D341Med (cell line): ENCODE measurements around the gene ANKDD1B.
"Not testable (repeated sequence)": the region's sequence is repeated elsewhere in the genome, so short reads cannot be mapped to it uniquely, and the experiment has no call there.

Experiments
- DNase-seq: peaks from one replicate; pipeline ENCODE4 v3.0.0; 2012; ENCODE audit warnings: low spot score

Gene ANKDD1B

DNA sequence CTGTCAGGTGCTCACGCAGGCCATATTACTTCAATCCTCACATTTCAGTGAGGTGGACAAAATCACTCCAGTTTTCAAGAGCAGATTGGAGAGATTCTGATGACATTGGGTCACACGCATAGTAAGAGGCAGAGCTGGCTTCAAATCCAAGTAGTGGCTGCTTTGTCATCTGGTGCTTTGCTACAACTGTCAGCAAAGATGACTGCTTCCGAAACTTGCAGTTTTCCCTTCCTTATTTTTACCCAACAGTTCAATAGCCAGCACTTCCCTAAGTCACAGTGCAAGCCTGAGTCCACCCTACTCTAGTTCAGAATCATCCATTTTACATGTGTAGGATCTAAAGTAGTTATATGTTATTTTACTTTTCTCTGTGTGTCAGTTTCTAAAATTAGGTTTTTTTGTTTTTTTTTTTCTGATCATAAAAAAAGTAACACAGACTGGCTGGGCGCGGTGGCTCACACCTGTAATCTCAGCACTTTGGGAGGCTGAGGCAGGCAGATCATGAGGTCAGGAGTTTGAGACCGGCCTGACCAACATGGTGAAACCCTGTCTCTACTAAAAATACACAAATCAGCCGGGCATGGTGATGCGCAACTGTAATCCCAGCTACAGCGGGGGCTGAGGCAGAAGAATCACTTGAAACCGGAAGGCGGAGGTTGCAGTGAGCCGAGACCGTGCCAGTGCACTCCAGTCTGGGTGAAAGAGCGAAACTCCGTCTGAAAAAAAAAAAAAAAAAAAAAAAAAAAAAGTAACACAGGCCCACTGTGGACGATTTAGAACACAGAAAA is 49.6 kb downstream of the ANKDD1B start:
- no peak for DNase-seq

GRCh38 chr5:75662061-75662460 is 50.8 kb downstream of the ANKDD1B start:
- DNase-seq: no peak

- no peak for DNase-seq
Observed at GRCh38 chr5:75663579-75664284, 52.5 kb downstream of the ANKDD1B start.

GRCh38 chr5:75664979-75665378 is 53.7 kb downstream of the ANKDD1B start:
- DNase-seq: no peak

DNA sequence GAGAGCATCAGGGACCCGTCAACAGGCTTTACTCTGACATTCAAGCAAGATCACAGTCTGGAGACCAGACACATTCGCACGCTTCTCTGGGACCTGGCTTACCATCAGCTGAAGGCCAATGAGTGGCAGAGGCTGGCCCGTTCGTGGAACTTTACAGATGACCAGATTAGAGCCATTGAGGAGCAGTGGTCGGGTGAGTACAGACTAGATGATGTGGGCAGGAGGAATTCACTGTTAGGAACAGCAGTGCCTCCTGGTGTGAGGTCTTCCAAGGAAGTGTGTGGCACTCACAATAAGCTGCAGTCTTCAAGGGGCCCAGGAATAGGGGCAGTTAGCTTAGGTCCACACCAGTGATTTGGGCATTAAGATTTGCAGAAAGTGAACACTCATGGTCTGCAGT is 55.5 kb downstream of the ANKDD1B start:
- no peak for DNase-seq

DNA sequence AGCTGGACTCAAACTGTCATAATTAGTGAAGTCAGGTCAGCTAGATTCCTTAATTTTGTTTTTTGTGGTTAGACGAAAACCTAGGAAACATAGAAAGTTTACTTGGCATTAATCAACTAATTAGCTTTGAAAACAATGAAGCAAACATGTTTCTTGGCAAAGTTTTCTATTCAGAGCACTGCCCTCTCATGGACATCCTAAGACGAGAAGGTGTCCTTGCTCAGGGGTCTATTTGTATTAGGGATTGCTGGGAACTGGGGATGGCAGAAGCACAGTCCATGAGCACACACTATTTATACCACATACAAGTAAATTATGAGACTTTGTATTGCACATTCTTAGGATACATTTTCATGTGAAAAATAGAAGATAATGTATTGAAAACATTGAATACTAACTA is 56.3 kb downstream of the ANKDD1B start:
- DNase-seq: no peak

DNA sequence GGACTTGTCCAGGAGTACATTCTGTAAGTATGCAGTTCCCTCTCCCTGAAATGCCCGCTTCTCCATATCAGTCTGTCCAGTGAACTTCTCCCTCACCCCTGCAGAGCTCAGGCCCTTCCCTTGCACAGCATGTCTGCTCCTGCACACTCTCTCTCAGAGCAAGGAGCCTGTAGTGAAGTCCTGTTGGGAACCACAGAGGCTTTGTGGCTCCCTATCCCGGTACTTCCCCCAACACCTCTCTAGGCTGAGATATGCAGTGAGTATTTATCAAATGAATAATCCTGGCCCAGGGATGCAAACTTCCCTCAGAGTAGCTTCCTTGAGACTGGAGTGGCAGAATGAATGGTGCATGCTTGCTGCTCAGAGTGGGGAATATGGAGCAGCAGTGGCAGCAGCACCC is 57.2 kb downstream of the ANKDD1B start:
- DNase-seq: no peak

DNA sequence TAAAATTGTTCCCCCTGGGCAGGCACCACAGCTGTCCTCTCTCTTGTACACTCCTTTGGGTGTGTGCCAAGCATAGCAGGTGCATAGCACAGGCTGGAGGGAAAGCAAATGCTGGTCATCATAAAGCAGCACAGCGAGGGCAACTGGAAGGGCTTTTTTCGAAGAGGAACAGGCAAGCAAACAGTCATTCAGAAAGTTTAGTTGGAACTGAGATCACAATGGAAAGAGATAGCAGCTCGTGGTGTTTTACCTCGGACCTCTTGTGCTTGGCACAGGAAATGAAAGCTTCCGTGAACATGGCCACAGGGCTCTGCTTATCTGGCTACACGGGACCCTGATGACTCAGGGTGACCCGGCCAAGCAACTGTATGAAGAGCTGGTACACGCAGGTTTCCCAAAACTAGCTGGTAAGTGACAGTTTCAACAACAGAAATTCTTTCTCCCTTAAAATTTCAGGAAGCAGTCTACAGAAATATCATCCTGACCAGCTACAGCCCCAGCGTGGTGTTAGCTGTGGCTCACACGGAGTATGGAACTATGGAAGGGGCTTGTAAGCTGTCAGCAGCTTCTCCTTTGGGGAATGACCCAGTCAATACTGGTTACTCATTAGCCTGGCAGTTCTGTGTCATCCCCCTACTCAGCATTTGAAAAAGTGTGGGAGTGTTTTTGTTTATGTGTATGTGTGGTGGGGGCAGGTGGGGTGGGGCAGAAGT is 57.9 kb downstream of the ANKDD1B start:
- DNase-seq: no peak

- no peak for DNase-seq
Observed at GRCh38 chr5:75670577-75670976, 59.3 kb downstream of the ANKDD1B start.

DNA sequence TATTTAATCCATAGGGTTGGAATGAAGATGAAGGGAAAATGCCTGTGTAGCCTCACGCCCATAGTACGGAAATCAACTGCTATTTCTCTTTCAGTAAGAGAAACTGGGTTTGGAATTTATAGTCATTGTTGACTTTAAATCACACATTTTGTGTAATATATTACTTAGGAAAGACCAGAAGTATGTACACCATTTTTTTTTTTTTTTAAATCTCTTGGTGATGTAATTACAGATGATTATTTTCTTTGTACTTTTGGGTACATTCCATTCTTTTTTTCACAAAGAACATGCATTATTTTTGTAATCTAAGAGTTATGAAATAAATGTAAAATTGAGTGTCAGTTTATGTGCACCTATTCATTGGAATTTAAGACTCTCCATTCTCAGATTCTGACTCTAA is 60.3 kb downstream of the ANKDD1B start:
- DNase-seq: no peak

DNA sequence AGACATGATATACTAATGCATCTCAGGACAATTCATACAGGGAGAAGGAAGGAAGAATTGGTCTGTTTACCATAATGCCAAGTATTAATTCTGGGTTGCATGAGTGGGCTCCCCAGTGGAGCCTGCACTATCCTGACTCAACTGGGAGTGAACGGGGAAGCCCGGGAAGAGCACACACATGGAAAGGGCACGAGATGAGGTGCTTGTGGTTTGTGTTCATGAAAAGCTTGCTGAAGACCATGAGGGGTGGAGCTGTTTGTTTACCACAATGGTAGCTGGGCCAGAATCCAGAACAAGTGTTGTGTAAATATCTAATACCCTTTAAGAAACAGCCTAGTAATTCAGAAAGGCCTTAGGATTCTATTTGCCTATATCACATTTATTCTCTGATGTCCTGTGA is 61.4 kb downstream of the ANKDD1B start:
- no peak for DNase-seq

DNA sequence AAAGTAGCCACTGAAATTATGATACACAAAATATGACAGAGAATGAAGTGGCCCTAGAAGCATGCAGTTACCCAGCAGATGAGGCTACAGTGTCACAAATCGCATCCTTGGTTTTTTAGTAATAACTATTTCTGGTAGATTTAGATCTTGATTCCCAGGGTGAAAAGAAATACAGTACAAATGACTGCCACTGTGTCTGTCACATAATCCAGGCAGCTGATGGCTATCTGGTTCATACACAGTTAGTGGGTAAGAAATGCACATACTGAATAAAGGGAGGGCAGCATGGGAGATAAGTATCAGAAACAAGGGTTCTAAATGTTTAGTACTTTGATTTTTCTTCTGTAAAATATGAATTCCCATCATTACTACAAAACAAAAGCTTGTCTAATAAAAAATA is 64.5 kb downstream of the ANKDD1B start:
- DNase-seq: no peak

DNA sequence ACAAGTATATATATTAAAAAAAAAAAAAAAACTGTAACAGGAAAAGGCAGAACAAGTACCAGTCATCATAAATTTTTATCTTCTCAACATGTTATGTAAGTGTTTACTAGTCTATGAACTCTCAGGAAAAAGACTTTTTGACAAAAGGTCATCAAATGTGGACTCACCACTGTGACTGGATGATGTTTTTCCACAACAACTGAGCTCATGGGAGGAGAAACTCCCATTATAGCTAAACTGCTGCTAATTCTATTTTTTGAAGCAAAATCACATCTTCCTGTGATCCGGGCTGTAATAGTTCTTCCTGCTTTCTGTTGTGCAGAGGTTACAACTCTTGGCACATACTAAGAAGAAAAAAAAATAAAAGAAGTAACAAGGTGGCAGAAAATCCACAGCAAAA is 66.4 kb downstream of the ANKDD1B start:
- no peak for DNase-seq

DNA sequence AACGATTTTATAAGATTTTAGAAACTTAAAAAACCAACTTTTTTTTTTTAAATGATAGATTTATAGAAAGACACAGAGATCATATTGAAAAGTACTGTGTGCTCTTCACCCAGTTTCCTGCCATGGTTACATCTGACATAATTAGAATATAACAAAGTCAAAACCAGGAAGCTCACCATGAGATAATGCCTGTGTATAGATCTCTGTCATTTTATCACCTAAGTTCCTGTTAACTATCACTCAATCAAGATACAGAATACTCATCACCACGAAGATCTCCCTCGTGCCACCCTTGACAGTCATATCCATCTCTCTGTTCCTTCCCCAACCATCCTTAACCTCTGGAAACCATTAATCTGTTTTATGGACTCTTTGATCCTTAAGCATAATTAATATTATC is 66.9 kb downstream of the ANKDD1B start:
- no peak for DNase-seq

DNA sequence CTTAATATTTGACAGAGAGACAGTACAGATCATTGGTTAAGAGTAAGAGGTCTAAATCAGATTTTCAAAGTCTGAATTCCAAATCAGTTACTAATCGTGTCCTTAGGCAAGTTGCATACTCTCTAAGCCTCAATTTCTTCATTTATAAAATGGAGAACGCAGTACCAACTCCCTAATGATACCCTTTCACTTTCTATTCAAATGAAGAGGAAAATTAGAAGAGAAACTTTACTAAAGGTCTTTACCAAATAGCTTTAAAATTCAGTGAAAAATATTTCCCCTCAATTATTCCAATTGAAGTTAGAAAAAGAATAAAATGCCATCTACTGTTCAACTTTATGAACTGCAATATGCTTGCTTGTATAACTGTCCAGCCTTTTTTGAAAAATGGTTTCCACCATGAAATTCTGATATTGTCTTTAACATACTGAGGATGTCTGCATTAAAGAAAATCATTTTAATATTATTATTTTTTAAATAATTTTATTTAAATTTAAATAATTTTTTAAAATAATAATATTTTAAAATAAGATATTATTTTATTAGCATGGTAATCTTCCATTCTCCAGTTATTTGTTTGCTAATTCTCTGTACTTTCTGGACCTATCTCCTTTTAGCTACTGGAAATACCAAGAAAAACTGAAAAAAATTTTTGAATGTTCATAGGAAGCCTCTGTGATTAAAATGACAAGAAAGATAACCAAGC is 70.0 kb downstream of the ANKDD1B start:
- DNase-seq: no peak

DNA sequence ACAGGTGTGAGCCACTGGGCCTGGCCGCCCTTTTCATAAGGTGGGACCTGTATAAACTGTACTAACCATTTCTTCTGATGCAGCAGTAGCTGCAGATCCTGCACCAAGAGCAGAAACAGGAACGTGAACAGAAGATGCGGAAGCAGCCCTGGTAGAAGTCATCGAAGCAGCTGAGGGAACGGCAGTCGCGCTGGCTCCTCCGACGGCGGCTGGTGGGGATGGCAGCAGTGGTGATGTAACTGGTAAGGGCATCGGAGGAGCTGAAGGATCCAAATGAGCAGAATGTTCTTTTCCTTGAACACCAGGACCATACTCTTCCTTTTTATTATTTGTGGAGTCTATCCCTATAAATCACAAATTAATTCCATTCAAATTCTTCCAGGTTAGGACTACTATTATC is 73.9 kb downstream of the ANKDD1B start:
- DNase-seq: no peak

DNA sequence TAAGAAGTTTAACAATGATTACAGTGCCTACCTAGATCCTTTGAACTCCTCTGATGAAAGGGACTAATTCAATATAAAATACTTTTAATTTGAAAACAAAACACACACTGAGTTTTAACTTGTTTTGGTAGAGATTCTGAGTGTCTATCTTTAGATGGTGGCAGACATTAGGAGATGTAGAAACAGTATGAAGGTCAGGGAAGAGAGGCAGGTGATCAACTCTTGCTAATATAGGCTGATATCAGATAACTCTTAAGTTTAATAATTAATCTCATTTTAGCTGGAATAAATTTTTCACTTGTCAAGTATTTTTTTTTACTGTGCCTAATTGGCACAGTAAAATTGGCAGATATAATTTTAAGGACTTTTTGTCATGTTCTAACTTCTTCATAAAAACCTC is 75.2 kb downstream of the ANKDD1B start:
- no peak for DNase-seq

DNA sequence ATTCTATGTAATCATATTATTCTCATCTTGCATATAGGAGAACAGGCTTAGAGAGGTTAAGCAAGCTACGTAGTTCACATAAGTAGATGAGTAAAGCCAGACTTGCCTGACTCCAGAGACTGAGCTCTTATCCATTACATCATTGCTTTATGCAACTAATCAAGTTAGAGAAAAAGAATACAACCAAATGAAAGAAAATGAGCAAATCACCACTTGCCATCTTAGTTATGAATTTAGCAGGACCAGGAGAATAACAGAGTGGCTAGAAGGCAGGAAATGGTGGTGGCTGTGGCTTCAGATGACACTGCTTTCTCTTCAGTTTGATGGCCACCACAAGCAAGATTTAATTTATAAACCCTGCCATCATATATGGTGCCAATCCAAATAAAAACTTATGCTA is 79.4 kb downstream of the ANKDD1B start:
- no peak for DNase-seq

DNA sequence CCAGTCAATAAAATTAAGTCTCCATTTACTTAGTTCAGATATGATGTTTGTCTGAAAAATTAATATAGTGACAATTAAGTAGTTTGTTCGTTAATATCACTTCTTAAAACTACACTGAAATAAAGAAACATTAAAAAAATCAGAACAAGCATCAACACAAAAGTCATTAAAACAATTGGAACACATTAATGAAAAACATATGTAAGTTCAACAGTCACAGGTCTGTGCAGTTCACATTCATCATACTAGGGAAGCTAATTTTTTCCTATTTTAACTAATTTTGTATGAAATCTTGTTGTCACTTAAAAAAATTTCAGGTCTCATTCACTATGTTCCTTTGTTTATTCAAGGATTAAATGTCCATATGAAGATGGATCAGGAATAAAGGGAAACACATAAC is 83.5 kb downstream of the ANKDD1B start:
- no peak for DNase-seq

GRCh38 chr5:75695472-75696351 is 84.5 kb downstream of the ANKDD1B start:
- DNase-seq: not testable (repeated sequence)

DNA sequence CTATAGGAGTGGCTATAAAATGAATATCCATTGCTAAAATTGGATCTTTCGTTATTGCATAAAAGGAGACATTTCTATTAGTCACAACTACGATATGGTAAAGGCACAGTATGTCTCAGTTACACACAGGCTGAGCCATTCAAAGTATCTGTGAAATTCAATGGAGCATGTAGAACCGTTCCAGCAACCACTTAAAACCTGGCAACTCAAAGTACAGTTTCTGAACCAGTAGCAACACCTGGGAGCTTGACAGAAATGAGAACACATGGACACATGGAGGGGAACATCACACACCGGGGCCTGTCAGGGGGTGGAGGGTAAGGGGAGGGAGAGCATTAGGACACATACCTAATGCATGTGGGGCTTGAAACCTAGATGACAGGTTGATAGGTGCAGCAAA is 90.6 kb downstream of the ANKDD1B start:
- no peak for DNase-seq

- no peak for DNase-seq
Observed at GRCh38 chr5:75706016-75706415, 94.8 kb downstream of the ANKDD1B start.
